Activated CD4-positive, CD25-positive, alpha-beta regulatory T cell treated with anti-CD3 and anti-CD28 coated beads, Interleukin-2, amount 50 U/mL, for 16 hours (primary cell): ENCODE data around the gene CARS2.
"Not testable (repeated sequence)": the region's sequence is repeated elsewhere in the genome, so short reads cannot be mapped to it uniquely, and the experiment has no call there.

ENCODE experiments used
- DNase-seq: peaks from one replicate; pipeline ENCODE4 v3.0.0-alpha.2; 2020; ENCODE audit warnings: low read depth, low spot score

The CARS2 gene

GRCh38 chr13:110706570-110707372 is 855 bp upstream of the CARS2 start:
- no peak for DNase-seq

GRCh38 chr13:110705356-110705825 is 525 bp downstream of the CARS2 start:
- DNase-seq: no peak

GRCh38 chr13:110702591-110703526 is 3.1 kb downstream of the CARS2 start:
- DNase-seq: no peak

GRCh38 chr13:110702089-110702488 is 3.8 kb downstream of the CARS2 start:
- DNase-seq: no peak

GRCh38 chr13:110701061-110701460 is 4.9 kb downstream of the CARS2 start:
- not testable (repeated sequence) for DNase-seq

- DNase-seq: no peak
Measured at GRCh38 chr13:110700641-110701040, 5.3 kb downstream of the CARS2 start.

- DNase-seq: no peak
Measured at GRCh38 chr13:110700186-110700585, 5.7 kb downstream of the CARS2 start.

- no peak for DNase-seq
Measured at GRCh38 chr13:110699148-110700145, 6.5 kb downstream of the CARS2 start.

- no peak for DNase-seq
Measured at GRCh38 chr13:110698689-110699088, 7.2 kb downstream of the CARS2 start.

GRCh38 chr13:110697842-110698241 is 8.1 kb downstream of the CARS2 start:
- no peak for DNase-seq

- no peak for DNase-seq
Measured at GRCh38 chr13:110696776-110697175, 9.1 kb downstream of the CARS2 start.

- not testable (repeated sequence) for DNase-seq
Measured at GRCh38 chr13:110695774-110696173, 10.1 kb downstream of the CARS2 start.

- DNase-seq: no peak
Measured at GRCh38 chr13:110690516-110690915, 15.4 kb downstream of the CARS2 start.

GRCh38 chr13:110689711-110690110 is 16.2 kb downstream of the CARS2 start:
- DNase-seq: no peak

GRCh38 chr13:110689041-110689440 is 16.9 kb downstream of the CARS2 start:
- DNase-seq: no peak

- no peak for DNase-seq
Measured at GRCh38 chr13:110687736-110688135, 18.2 kb downstream of the CARS2 start.

- no peak for DNase-seq
Measured at GRCh38 chr13:110685305-110686020, 20.5 kb downstream of the CARS2 start.

GRCh38 chr13:110684388-110685056 is 21.4 kb downstream of the CARS2 start:
- DNase-seq: no peak

- no peak for DNase-seq
Measured at GRCh38 chr13:110683921-110684320, 22.0 kb downstream of the CARS2 start.
